Amniotic epithelial cell (primary cell): ENCODE results near the gene SF3B2.
"Not testable (repeated sequence)": the region's sequence is repeated elsewhere in the genome, so short reads cannot be mapped to it uniquely, and the experiment has no call there.

ENCODE experiments used
- DNase-seq: peaks from one replicate; pipeline ENCODE4 v3.0.0-alpha.2; 2010; ENCODE audit warnings: low read depth

Gene SF3B2

GRCh38 chr11:66017321-66017720 is 34.8 kb upstream of the SF3B2 start:
- no peak for DNase-seq

DNA sequence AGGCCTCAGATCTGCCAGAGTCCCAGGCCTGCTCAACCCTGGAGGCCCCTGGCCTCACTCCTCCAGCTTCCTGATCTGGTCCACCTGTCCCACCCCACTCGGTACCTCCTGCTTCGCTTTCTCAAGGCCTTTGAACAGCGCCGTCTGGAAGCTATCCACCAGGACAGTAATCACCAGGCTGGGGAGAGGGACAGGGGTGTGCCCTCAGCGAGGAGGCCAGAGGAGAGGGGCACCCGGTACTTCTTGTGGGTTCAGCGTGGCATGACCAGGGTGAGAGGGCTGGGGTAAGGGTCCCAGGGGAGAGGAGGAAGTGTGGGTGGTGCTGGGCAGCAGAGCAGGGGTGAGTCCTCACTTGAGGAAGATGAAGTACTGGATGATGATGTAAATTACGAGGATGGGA is 32.0 kb upstream of the SF3B2 start:
- no peak for DNase-seq

DNA sequence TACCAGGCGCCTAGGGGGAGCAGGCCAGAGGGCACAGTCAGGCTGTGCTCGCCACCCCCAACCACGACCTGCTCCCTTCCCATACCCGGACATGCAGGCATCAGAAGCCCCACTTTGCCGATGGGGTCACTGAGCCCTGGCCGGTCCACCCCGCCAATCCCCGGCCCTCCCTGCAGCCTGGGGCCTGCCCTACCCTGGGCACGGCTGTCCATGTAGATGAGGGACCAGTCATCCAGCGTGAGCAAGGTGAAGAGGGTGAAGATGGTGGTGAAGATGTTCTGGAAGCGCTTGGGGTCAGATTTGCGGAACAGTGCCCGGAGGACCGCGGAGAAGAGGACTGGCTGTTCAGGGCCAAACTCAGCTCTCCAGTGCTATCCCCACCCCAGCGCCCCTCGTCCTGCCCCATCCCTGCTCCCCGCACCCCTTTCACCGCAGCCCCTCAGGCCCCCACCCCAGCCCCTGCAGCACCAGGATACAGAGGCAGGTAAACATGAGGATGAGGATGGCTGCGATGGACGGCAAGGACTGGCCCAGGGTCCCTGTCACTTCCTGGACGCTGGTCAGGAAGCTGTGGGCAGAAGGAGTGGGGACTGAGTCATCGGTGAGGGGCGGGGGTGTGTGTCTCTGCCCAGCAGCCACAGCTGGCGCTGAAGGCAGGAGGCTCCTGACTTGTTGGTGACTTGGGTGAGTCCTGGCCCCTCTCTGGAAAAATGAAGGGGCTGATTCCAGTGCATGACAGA is 31.4 kb upstream of the SF3B2 start:
- DNase-seq: peak; percentile 45

- peak; percentile 13 for DNase-seq
These were observed 29.6 kb upstream of the SF3B2 start for GRCh38 chr11:66022401-66023185.

DNA sequence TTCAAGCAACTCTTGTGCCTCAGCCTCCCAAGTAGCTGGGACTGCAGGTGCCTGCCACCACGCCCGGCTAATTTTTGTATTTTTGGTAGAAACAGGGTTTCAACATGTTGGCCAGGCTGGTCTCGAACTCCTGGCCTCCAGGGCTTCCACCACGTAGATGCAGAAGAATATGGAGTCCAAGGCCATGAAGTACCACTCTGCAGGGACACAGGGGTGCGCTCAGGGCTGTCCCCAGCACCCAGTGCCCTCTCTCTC is 29.1 kb upstream of the SF3B2 start:
- not testable (repeated sequence) for DNase-seq

DNA sequence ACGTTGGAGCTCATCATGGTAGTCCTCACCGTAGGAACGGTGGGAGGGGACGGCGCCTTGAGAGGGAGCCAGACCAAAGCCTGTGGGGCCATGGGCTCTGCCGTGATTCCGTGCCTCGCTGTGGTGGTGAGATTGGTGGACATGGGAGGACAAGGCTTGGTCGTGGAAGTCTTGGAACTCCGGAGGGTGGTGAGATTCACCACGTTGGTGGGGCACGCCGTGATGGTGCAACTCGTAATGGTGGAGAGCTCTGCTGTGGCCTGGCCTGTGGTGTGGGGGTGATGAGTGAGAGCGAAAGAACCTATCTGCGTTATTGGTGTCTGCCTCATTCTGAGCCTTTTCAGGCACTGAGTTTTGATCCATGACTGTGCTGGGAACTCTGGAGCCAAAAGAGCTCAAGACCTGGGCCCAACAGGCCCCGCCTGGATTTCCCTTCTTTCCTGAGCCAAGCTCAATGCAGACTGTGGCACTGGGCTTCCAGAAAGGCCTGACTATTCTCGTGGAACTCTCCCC is 26.1 kb upstream of the SF3B2 start, which contains the start of gene CATSPER1:
Gene CATSPER1, minus strand, starts transcription at position 463 of the 513 bp plus-strand sequence. Its CDS starts 100 bp downstream, at position 363.
- no peak for DNase-seq

DNA sequence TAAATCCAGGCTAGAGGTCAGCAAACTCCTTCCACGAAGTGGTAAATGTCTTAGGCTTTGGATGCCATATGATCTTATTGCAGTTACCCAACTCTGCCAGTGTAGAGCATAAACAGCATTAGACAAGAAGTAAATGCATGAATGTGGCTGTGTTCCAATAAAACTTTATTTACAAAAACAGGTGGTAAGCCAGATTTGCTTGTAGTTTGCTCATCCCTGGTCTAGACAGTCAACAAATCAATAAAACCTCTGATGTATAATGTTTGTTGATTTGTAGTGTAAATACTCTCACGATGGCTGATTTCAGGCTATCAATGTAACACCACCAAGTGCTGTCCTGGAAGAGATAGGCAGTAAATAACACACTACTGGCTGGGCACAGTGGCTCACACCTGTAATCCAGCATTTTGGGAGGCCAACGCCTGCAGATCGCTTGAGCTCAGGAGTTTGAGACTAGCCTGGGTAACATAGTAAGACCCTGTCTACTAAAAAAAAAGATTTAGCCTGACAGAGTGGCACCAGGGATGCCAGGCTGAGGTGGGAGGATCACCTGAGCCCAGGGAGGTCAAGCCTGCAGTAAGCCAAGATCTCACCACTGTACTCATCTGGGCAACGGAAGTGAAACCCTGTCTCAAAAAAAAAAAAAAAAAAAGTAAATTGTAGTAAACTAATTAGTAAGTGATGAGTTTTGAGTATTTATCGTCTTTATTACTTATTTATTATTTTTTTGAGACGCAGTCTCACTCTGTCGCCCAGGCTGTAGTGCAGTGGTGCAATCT is 19.0 kb upstream of the SF3B2 start:
- peak; percentile 42 for DNase-seq

GRCh38 chr11:66035653-66036333 is 16.4 kb upstream of the SF3B2 start:
- DNase-seq: no peak

GRCh38 chr11:66036334-66036710 is 15.8 kb upstream of the SF3B2 start:
- no peak for DNase-seq

DNA sequence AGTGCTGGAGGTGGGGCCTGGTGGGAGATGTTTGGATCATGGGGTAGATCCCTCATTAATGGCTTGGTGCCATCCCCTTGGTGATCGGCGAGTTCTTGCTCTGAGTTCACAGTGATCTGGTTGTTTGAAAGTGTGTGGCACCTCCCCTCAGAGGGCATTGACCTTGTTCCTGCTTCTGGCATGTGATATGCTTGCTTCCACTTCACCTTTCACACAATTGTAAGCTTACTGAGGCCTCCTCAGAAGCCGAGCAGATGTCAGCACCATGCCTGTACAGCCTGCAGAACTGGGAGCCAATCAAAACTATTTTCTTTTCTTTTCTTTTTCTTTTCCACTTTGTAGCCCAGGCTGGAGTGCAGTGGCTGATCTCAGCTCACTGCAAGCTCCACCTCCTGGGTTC is 14.8 kb upstream of the SF3B2 start:
- no peak for DNase-seq

DNA sequence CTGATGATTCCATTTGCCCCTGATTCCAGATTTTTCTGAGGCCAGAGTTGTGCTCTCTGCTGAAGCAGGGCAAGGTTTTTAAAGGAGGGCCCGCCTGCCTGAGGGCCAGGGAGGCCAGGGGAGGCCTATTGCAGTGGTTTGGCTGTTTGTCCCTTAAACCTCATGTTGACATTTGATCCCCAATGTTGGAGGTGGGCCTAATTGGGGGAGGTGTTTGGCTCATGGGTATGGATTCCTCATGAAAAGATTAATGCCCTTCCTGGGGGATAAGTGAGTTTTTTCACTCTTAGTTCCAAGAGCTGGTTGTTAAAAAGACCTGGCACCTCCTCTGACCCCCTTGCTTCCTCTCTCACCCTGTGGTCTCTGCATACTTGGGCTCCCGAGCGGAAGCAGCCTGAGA is 12.4 kb upstream of the SF3B2 start:
- no peak for DNase-seq

DNA sequence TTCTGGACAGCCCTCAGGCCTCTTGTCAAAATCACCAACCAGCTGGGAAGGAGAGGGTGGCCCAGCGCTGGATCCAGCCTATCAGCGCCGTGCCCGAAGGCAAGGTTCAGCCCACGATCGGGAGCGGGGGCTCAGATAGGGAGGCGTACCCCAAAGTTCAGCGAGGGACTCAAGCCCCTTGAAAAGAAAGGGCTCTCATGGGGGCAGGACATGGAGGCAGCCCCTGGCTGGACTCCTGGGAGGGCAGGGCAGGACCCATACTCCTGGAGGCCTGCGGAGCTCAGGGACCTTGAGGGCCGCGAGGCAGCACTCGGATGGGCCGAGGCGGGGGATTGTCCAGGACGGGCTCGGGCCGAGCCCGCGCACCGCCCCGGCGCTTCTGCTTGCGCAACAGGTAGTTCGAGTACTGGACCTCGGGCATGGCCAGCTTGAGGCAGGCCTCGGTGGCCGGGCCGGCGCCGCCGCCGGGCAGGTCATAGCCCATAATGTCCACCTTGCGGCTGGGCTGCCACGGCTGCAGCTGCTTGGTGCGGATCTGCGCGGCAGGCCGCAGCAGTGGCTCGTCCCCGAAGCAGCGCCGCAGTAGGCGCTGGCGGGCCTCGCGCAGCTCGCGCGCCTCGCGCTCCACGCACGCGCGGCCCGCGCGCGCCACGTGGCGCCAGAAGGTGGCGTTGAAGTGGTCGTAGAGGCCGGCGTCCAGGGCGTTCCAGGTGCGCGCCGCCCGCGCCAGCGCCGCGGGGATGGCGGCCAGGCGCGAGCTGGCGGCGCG is 9.8 kb upstream of the SF3B2 start:
- no peak for DNase-seq

DNA sequence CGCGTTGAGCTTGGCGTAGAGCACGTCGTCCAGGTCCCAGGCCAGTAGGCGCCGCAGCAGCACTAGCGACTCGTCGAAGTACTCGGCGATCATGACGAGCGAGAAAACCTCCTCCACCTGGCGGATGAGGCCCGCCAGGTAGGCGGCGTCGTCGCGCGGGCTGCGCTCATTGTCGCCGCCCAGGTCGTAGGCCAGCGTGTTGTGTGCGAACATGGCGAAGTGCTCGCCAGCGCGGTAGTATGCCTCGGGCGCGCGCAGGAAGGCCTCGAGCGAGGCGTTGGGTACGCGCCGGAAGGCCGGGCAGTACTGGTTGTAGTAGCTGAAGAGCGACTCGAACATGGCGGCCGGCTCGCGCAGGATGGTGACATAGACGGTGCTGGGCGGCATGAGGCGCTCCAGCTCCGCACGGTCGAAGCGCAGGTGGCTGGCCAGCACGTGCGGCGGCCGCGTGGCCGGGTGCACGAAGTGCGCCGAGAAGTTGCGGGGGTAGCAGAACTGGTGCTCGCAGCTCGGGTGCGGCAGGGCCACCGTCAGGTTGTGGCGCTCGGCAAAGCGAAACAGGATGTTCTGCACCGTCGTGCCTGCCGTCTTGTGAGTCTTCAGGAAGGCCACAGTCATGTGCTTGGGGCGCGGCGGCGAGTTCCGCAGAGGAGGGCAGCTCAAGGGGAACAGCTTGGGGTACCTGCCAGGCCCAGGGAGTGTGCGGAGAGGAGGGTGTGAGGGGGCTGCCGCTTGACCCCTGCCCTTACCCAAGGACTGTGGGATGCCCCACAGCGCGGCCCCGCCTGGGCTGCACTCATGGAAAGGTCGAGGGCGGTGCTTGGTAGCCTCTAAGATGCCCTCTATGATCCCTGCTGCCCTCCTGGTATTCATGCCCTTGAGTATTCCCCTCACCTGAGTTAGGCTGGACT is 8.9 kb upstream of the SF3B2 start:
- no peak for DNase-seq

GRCh38 chr11:66044757-66045156 is 7.4 kb upstream of the SF3B2 start:
- no peak for DNase-seq

DNA sequence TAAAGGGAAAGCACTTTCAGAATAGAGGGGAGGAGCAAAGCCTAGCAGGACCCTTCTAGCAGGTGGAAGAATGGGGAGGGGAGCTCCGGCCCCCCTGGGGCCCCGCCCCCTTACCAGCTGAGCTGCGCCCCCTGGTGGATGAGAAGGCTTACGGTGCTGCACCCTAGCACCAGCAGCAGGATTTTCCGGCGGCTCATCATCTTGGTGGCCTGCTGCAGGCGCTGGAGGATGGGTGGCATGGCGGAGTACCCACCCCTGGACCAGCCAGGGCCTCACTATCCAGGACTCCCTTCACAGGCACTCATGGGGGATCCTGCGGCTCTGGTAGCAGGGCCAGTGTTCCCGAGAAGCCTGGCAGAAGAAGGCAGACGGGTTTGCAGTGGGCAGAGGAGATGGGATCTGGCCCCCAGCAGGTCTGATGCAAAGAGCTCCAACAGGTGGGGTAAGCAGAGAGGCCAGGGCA is 7.0 kb upstream of the SF3B2 start:
- peak; percentile 57 for DNase-seq

GRCh38 chr11:66046901-66047300 is 5.3 kb upstream of the SF3B2 start:
- DNase-seq: no peak

DNA sequence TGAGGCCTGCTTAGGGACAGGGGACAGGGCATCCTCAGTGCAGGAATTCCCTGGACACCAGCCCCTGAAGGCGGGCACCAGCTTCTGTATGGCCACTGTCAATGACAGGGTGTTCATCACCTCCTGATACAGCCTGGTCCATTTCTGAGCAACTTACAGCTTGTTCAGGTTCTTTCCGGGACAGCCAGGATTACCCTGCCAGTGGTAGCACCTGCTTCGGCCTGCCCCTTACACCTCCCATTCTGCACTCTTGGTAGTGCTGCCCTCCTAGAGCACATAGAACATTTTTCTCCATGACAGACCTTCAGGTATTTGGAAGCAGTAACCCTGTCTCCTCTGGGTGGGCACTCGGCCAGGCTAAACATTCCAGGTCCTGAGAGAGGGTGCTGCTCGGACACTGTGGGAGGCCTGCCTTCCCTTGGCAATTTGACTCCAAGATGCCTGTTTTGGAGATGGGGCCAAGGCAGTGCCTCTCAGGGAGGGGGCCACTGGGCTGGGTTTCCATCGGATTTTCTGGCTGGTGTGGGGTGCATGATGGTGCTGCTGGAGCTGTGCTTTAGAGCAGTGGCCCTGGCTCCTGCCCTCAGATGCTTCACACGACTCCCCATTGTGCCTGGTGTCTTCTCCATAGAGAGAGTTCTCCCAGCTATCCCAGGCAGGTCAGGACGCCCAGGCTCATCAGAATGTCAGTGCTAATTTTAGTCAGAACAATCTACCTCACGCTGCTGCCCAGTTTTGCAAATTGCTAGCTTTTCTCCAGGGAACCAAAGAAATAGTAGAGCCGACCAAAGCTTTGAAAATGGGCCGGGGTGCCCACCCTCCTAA is 4.4 kb upstream of the SF3B2 start:
- no peak for DNase-seq

- DNase-seq: no peak
These were observed 3.4 kb upstream of the SF3B2 start, which contains the start of gene GAL3ST3 for GRCh38 chr11:66048547-66049323. Gene GAL3ST3 (minus strand): TSS chr11:66049161. CDS start chr11:66045415, 3,746 bp downstream.
